CD4-positive, alpha-beta T cell treated with Interleukin-12 subunit alpha and Interleukin-12 subunit beta, for 1 hour (primary cell): ENCODE results near the gene BASP1.
"Not testable (repeated sequence)": the region's sequence is repeated elsewhere in the genome, so short reads cannot be mapped to it uniquely, and the experiment has no call there.

ENCODE experiments used
- DNase-seq: peaks from one replicate; pipeline ENCODE4 v3.0.0-alpha.2; 2020

The BASP1 gene

GRCh38 chr5:17257705-17258273 is 40.4 kb downstream of the BASP1 start:
- DNase-seq = no peak

GRCh38 chr5:17258431-17258830 is 41.0 kb downstream of the BASP1 start:
- no peak for DNase-seq

GRCh38 chr5:17259012-17259411 is 41.6 kb downstream of the BASP1 start:
- DNase-seq = not testable (repeated sequence)

GRCh38 chr5:17259630-17260257 is 42.3 kb downstream of the BASP1 start:
- no peak for DNase-seq

- no peak for DNase-seq
Measured at GRCh38 chr5:17260549-17260948, 43.1 kb downstream of the BASP1 start.

- DNase-seq = no peak
Measured at GRCh38 chr5:17261075-17261474, 43.6 kb downstream of the BASP1 start.

GRCh38 chr5:17265041-17265440 is 47.6 kb downstream of the BASP1 start:
- DNase-seq = no peak

GRCh38 chr5:17267106-17267505 is 49.7 kb downstream of the BASP1 start:
- no peak for DNase-seq

- DNase-seq = no peak
Measured at GRCh38 chr5:17269201-17269600, 51.8 kb downstream of the BASP1 start.

- DNase-seq = no peak
Measured at GRCh38 chr5:17272111-17272510, 54.7 kb downstream of the BASP1 start.

- DNase-seq = no peak
Measured at GRCh38 chr5:17275289-17276158, 58.1 kb downstream of the BASP1 start.

GRCh38 chr5:17276445-17276844 is 59.0 kb downstream of the BASP1 start:
- no peak for DNase-seq

- DNase-seq = no peak
Measured at GRCh38 chr5:17277907-17278306, 60.5 kb downstream of the BASP1 start.

- no peak for DNase-seq
Measured at GRCh38 chr5:17278931-17279330, 61.5 kb downstream of the BASP1 start.

GRCh38 chr5:17279487-17279886 is 62.1 kb downstream of the BASP1 start:
- DNase-seq = no peak

GRCh38 chr5:17282283-17283120 is 65.1 kb downstream of the BASP1 start:
- DNase-seq = no peak

GRCh38 chr5:17283121-17283415 is 65.6 kb downstream of the BASP1 start:
- no peak for DNase-seq

- DNase-seq = no peak
Measured at GRCh38 chr5:17287501-17288155, 70.2 kb downstream of the BASP1 start.

- no peak for DNase-seq
Measured at GRCh38 chr5:17288570-17288969, 71.1 kb downstream of the BASP1 start.

- no peak for DNase-seq
Measured at GRCh38 chr5:17289681-17290539, 72.5 kb downstream of the BASP1 start.

- DNase-seq = no peak
Measured at GRCh38 chr5:17290540-17290974, 73.1 kb downstream of the BASP1 start.
